Activated CD8-positive, alpha-beta memory T cell treated with anti-CD3 and anti-CD28 coated beads, Interleukin-2, amount 50 U/mL, for 1 hour (primary cell): ENCODE results near the gene LYPD5.
"Not testable (repeated sequence)": the region's sequence is repeated elsewhere in the genome, so short reads cannot be mapped to it uniquely, and the experiment has no call there.

ENCODE experiments used
- DNase-seq: peaks from one replicate; pipeline ENCODE4 v3.0.0-alpha.2; 2020; ENCODE audit errors: extremely low read depth

The LYPD5 gene

DNA sequence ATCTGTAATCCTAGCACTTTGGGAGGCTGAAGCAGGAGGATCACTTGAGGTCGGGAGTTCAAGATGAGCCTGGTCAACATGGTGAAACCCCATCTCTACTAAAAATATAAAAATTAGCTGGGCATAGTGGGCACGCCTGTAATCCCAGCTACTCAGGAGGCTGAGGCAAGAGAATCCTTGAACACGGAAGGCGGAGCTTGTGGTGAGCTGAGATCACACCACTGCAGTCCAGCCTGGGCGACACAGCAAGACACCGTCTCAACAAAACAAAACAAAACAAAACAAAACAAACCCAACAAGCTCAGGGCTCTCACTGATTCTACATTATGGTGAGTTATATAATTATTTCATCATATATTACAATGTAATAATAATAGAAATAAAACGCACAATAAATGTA is 4.2 kb upstream of the LYPD5 start:
- DNase-seq = not testable (repeated sequence)

DNA sequence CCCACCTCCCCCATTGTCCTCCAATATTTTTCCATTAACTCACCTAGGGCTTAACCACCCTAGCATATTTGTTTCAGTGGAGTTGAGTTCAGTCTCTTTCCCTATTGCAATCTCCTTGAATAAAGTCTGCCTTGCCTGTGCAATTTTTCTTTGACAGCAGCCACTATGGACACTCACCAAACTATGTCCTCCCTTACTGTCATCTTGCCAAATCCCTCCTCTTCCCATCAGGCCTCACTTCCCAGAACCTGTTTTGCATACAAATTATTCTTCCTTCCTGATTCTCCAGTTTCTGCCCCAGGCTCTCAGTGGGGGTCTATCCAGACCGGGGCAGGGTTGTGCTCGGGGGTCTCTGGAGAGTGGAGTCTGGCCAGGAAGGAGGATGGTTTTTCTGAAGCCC is 2.2 kb upstream of the LYPD5 start:
- DNase-seq = no peak

DNA sequence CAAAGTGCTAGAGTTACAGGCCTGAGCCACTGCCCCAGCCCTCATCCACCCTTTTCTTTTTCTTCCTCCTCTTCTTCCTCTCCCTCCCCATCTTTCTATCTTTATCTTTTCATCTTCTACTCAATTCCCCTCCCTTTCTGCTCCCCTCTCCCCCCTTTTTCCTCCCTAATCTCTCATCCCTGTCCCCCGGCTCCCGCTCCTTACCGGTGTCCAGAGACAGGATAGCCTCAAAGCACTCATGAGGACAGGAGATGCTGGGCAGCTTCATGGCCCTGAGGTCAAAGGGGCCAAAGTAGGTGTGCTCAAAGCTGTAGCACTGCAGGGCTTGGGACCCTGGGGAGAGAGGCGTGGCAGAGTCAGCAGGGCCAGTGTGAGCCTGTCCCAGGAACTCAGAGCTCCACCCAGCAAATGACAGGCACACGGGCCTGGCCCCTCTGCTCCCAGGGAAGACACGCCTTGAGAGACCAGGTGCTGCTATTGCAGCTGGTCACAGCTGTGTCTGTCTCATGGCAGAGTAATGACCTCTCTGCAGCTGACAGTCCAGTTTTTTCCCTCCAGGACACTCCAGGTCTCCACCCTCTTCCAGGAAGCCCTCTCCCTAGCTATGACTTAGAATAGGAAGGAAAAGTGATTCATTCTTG is 2.6 kb downstream of the LYPD5 start:
- DNase-seq = no peak

DNA sequence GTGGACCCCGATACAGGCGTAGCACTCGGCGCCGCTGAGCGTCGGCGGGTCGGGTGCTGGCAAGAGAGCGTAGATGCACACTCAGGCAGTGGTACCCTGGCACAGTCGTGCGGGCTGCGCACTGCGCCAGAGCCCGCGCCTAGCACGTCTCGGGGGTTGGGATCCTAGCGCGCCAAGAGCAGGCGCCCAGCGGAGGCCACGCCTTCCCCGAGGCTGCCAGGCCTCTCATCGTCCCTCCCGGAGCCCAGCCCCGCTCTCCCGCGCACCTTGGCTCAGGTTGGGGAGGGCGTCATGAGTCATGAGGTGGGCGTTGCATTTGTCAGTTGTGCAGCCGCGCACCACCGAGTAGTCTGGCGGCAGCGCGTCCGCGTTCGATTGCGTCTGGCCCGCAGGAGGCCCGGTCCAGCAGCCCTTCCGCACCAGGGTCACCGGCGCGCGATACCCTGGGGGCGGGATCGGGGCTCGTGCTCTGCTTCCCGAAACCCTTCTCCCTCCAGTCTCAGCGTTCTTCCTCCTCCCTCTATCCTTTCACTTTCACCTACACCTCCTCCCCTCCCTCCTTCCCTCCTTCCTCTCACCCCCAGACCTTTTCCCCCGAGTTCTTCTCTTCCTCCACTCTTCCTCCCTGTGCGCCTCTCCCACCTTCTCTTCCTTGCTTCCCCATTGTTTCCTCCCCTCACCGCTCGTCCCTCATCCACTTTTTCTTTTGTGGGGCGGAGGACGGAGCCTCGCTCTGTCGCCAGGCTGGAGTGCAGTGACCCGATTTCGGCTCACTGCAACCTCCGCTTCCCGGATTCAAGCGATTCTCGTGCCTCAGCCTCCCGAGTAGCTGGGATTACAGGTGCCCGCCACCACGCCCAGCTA is 3.5 kb downstream of the LYPD5 start:
- DNase-seq = peak; percentile 28

DNA sequence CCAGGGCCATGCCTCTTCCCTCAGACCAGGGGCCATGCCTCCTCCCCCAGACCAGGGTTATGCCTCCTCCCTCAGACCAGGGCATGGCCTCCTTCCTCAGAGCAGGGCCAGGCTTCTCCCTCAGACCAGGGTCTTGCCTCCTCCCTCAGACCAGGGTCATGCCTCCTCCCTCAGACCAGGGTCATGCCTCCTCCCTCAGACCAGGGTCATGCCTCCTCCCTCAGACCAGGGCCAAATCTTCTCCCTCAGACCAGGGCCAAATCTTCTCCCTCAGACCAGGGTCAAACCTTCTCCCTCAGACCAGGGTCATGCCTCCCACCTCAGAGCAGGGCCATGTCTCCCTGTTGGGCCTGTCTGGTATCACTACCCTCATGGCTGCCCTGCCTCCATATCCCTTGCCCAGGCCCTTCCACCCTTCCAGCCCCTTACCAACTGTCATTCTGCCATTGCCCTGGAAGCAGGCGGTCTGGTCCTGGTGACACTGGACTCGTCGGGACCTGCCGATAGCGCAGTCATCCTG is 4.2 kb downstream of the LYPD5 start:
- no peak for DNase-seq

DNA sequence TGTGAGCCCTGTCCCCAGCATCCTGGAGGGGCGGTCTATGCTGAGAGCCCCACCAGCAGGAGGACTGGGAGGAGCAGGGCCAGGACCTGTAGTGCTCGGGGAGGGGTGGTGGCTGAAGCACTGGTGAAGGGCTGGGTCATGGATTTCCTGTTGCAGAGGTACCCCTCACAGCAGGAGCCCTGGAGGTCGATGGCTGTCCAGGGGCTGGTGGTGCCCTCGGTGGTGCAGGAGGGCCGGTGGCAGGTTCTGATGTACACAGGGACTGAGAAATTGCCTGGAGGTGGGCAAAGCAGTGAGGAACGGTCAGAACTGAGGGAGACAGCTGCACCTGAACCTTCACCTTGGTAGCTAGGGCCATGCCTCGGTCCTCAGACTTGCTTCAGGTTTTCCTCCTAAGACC is 4.7 kb downstream of the LYPD5 start:
- DNase-seq = no peak

DNA sequence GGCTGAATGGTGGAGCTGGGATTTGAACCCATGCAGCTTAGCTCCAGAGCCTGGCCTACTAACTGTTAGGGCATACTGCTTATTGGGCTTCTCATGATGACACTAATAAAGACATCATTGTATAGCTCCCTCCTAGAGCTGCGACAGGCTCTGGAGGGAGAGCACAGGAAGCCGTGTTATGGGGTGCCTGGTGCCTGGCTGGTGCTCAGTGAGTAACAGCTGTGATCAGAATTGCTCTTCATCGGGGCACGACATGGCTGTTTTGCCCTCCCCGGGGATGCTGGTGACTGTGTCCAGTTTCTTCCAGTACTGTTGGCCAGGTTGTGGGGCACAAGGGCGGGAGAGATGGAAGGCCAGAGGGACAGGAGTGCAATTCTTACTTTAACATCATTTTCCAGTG is 5.1 kb downstream of the LYPD5 start:
- DNase-seq = no peak

DNA sequence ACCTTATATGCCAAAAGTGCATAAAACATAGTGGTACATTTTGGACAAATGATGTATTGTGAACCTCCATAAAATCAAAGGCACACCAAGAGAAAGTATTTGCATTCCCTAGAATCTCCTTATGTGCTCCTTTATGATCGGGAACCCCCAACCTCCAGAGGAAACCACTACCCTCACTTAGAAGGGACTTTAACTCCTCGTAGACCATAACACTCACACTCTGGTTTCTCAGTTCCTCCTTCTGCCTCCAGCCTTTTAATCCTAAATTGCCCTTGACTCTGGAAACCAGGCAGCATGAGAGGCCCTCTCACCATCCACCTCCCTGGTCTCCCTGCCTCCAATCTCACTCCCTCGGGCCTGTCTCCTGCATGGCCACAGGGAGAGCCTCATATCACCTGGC is 11.7 kb downstream of the LYPD5 start:
- no peak for DNase-seq

DNA sequence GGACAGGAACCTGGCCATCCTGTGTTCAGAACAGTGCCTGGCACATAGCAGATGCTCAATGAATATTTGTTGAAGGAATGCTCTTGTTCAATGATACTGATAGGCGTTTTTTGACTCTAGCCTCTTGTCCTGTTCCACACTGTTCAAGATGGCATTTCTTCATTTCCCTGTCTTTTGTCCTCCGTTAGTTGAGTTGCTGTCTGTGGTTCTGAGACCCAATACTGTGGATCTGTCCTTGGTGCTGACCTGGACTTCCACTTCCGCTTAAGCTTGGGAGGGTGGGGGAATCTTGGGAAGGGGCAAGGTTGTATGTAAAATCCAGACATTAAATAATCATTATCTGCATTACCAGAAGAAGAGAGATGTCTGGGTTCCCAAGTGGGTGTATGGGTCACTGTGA is 13.2 kb downstream of the LYPD5 start:
- DNase-seq = no peak

DNA sequence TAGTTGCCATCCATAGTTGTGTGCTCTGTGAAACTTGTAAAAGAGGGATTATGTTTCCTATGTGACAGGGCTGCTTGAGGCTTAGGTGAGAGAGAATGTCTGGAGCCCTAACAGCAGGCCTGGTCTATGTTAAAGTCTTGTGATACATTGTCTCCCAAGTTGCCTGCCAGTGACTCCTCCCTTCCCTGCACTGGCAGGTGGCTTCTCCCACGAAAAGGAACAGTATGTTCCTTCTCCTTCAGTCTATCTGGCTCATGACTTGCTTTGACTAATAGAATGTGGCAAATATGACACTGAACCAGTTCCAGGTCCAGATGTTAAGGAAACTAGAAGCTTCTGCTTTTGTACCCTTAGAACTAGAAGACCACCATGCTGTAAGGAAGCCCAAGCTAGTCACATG is 15.6 kb downstream of the LYPD5 start:
- DNase-seq = no peak

DNA sequence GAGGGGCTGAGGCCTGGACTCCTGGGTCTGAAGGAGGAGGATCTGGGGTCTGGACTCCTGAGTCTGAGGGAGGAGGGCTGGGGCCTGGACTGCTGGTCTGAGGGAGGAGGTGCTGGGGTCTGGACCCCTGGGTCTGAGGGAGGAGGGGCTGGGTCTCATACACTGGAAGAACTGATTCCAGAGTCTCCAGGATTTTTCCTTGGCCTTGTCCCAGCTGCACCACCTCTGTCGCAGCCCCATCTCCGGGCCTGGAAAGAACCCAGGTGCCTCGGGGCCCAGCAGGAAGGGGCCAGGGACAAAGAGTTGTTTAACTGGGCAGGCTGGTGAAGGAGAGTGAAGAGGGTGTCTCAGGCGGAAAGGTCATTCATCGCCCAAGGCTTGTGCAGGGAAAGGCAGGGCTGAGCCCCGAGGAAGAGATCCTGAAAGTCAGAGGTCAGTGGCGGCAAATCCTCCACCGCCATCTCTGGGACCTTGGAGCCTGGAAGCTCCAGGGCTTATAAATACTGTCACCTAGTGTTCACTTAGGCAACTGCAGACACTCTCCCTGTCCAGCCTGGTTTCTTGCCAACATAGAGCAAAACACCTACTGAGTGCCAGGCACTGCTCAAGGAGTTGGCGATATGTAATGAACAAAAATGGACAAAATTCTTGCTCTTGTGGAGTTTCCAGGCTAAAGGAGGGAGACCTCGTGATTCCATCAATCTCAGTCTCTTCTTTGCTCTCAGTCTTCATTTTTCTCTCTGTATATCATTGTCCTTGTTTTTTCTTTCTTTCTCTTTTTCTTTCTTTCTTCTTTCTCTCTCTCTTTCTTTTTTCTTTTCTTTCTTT is 17.1 kb downstream of the LYPD5 start:
- DNase-seq = no peak

DNA sequence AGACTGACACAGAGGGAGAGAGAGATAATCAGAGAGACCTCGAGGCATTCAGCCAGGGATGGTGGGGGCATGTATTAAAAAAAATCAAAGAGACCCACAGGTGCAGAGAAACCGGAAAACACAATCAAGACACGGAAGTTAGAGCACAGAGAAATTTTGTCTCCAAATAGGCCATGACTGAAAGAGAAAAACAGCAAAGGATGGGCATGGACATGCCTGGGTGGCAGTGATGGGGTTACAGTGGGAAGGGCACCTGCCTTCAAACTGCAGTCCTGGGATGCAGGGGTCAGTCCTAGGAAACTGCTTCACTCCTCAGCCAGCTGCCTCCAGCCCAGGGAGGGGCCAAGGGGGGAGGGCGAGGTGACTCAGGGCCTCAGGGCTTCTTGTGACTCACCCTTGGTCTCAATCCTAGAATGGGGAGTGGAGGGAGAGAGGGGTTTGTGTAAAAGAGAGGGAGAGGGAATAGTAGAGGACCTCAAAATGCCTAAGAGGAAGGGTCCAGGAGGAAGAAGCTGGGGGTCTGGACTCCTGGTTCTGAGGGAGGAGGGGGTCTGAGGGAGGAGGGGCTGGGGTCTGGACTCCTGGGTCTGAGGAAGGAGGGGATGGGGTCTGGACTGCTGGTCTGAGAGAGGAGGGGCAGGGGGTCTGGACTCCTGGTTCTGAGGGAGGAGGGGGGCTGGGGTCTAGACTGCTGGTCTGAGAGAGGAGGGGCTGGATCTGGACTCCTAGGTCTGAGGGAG is 17.8 kb downstream of the LYPD5 start:
- no peak for DNase-seq

DNA sequence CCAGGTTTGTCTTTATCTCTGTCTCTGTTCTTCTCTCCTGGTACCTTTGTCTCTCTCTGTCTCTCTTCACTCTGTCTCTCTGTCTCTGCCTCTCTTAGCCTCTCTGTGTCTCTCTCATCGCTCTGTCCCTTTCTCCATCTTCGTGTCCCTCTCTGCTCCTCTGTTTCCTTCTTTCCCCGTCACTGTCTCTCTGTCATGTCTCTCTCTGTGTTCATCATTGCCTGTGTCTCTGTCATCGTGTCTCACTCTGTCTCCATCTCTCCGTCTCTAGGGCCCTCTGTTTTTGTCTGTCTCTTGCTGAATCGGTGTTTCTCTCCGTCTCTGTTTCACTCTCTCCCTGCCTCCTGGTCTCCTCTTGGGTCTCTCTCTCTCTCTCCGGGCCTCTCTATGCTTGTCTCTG is 18.6 kb downstream of the LYPD5 start:
- no peak for DNase-seq

DNA sequence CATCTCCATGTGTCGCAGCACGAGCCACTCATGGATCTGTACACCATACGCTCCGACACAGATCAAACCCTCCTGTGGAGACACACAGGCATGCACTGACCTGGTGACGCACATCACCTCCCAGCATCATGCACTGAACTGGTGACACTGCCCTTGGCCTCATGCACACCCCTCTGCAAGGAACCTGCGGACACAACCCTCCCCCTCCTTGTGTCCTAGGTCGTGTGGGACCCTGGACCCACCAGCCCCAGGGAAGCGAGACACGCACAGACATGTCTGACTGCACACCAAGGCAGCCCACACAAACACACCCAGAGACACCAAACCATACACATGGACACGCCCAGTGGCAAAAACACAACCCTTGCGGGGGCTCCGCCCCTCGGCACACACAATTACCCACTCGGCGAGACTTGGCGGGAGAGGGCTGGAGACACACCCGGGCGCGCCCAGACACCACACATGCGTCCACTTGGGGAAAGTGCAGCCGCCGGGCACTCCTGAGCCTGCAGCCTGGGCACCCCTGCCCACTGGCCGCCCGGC is 19.5 kb downstream of the LYPD5 start:
- no peak for DNase-seq

DNA sequence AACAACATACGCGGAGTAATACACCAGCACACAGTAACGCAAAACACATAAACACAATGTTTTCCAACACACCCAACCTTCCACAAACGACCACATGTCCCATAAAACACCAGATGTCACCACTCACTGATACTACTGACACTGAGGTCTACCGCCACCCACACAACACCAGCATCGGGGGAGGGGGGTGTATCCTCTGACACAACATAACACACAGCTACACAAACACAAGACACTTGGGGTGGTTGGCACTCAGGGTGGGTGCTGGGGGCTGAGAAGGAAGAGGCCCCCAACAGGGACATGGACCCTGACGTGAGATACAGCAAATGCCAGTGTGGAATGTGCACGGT is 20.0 kb downstream of the LYPD5 start:
- no peak for DNase-seq

DNA sequence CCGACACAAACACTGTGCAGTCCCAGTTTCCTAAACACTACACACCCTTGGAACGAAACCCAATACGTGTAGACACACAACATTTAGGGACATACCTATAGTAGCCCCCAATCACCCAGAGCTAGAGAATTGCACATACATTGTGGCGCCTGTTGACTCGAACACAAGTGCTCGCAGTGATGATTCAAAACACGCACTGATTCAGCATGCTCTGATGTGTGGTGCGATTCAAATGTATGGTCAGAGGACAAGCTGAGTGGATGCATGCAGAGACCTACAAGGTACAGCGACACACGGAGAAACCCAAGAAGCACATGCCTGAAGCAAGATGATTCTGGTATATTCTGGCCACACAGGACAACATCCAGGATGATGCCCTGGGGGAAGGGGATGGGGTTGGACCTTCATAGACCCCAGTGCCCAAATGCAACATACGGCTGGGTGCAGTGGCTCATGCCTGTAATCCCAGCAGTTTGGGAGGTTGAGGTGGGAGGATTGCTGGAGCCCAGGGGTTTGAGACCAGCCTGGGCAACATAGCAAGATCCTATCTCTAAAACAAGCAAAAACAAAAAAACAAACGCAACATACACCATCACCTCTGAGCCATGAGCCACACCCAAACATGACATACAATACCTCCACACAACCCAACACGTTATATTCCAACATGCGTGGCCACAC is 20.5 kb downstream of the LYPD5 start:
- DNase-seq = no peak

DNA sequence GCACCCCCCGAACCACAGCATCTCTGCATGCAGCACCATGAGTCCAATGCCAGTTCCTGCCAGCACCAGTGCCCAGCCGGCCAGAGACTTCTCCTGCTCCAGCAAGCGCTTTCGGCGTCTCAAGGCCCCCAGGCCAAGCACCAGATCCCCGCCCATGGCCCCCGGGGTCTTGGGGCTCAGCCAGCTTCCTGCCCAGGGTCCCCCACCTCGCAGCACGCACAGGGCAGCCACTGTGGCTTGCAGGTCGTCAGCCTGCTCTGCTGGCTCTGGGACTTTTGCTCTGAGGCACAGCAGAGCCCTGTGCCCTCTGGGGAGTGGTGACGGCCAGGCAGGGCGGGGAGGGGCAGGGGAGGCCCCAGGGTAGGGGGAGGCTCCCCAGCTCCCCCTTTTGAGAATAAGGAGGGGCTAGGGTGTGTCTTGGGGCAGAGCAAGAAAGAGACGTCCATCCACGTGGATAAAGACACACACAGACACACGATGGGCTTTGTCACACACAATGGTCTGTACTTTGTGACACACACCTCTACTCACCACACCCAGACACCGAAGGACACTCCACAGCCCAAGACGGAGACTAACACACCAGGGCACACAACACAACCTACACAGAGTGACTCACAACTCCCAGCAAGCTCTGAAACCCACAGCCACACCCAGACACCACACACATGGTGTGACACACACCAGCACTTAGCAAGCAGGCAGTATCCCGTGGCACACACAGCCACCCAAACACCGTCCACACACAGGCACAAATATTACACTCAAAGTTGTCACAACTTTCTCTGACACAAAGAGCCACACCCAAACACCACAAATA is 21.3 kb downstream of the LYPD5 start, which contains the start of gene KCNN4:
TSS of gene KCNN4 (minus strand) at position 268 of the 820 bp plus-strand sequence. CDS start at position 156, 112 bp downstream.
- DNase-seq = no peak

DNA sequence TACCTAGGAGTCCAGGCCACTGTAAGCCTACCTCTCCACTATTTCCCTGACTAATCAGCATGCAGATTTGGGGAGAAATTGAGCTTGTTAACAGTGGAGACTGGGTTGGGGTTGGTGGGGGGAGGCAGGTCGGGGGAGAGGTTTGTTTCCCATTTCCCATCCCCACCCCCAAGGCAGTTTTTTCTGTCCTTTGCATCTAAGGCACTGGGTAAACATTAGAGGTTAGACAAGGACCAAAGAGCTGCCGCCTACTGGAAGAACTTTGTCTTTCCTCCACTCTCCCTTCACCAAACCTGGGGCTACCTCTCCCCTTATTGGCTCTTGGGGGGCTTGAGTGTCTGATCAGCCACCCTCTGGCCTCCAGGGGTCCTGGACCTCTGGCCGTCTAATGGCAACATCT is 22.4 kb downstream of the LYPD5 start:
- DNase-seq = no peak

DNA sequence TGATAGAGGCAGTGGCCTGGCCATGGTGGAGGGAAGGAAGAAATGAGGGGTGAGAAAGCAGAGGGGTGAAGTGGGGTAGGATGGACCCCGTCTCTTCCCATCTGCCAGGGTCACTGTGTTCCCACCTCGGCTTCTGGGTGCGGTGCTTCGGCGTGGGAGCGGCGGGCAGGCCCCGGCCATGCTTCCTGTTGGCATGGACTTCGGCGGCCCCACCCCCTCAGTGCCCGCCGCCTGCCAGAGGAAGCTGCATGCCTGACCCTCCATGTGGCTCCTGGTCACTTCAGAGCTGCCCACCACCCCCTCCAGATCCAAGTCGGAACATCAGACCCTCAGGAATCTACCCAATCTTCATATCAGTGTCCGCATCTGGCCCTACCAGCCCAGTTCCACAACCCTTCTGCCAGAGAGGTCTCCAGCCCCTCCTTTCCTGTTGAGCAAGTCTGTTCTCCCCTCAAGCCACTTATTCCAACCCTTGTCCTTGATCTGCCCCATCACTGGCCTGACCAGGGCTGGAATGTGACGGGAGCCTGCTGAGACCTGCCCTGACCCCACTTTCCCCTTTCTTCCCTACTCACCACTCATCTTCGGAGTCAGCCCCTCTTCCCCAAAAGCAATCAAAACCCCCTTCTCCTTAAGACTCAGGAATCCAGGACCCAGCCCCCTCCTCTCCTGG is 23.0 kb downstream of the LYPD5 start:
- DNase-seq = no peak
